A172 (cell line): ENCODE measurements around the gene PDE7B. TPM values are rescaled to one million over a fixed set of nuclear protein-coding genes. Genes with fewer than 3 reads are reported as not detected.

Source experiments
- DNase-seq: peaks from one replicate; pipeline ENCODE4 v3.0.0-alpha.2; 2015; ENCODE audit warnings: low spot score
- total RNA-seq: library from RNA; depleted of rRNA; stranded (reverse); fragments of >200 nt; shearing (Covaris generic); gene quantifications from 2 replicates; pipeline ENCODE4 v1.2.3, GENCODE V29; 2014; rRNA removed

PDE7B gene
- 0.05 TPM in 1 of 2 replicates, not detected in the other for total RNA-seq

DNA sequence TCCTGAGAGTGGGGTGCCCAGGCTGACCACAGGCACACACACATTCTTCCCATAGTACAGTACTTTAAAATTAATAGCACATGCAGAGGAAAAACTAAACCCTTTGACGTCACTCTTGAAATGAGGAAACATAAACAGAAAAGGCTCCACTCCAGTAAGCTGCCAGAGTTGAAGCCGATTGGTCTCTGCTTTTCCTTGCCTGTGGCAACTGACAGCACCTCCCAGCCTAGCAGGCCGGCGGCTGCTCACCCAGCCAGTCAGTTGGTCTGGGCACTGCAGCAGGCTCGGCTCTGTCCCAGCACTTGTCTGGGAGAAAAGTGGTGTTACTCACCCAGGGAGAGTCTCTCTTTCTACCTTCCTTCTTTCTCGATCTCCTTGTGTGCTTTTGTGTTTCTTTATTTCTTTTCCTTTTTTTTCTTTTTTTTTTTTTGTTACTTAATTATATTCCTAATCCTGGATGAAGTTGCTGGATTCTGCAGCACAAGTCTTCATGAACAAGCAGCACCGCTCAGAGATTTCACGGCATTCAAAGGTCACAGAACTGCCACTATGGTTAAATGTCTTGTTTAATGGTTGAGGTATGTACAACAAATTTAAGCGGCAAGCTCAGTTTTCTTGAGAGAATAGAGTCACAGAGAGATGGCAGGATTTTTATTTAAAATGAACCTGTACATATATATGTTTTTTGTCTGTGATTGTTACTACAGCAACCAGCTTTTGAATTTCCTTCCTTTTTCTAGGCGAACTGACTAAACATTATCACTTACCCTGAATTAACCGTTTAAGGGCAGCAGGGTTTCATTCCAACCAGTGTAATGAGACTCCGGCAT lies at the start of gene PDE7B:
Gene PDE7B (plus strand): TSS at position 260 of the 830 bp plus-strand sequence.
- DNase-seq = peak; percentile 83

DNA sequence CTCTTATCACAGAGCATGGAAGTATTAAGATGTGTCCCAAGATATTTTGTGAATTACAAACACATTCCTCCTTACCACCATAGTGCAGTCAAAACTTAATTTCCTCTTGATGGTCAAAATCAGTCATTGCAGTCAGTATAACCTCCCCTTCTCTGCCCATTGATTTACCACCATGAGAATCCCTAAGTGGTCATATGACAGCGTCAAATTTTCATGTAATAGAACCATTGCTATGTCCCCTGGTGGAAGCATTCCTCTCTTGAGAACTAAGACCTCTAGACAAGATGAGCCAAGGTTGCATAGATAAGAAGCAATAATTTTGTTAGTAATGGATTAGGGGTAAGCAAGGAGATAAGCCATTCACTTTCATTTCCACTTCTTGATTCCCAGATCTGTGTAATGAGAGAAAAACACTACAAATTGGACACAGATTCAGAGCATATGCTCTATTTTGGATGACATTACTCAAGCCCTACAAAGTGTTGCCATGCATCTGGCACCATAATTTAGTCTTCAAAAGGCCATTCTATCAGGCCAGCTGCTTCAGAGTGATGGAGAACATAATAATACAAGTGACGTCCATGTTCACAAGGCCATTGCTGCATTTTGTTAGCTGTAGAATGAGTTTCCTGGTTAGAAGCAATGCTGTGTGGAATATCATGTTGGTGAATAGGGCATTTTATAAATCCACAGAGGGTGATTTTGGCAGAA lies 49.6 kb upstream of the PDE7B start:
- DNase-seq = no peak

DNA sequence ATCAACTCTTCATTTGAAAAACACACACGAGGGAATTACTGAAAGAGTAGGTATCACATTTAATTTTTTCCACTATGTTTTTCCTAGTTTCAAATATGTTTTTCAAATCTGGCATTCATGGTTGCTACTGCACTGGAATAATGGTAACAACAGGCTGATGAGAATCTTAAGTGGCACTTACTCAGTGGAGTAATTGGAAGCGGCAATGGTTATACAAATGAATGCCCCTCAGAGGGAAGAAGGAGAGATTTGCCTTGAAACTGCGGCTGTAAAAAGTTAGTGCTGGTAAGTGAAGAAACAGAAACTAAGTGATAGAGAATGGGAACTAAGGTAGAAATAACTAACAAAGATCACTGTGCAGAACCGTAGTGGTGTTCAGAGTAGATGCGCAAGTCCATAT lies 41.0 kb upstream of the PDE7B start:
- DNase-seq = no peak

GRCh38 chr6:135811170-135811569 lies 40.3 kb upstream of the PDE7B start:
- DNase-seq = no peak

DNA sequence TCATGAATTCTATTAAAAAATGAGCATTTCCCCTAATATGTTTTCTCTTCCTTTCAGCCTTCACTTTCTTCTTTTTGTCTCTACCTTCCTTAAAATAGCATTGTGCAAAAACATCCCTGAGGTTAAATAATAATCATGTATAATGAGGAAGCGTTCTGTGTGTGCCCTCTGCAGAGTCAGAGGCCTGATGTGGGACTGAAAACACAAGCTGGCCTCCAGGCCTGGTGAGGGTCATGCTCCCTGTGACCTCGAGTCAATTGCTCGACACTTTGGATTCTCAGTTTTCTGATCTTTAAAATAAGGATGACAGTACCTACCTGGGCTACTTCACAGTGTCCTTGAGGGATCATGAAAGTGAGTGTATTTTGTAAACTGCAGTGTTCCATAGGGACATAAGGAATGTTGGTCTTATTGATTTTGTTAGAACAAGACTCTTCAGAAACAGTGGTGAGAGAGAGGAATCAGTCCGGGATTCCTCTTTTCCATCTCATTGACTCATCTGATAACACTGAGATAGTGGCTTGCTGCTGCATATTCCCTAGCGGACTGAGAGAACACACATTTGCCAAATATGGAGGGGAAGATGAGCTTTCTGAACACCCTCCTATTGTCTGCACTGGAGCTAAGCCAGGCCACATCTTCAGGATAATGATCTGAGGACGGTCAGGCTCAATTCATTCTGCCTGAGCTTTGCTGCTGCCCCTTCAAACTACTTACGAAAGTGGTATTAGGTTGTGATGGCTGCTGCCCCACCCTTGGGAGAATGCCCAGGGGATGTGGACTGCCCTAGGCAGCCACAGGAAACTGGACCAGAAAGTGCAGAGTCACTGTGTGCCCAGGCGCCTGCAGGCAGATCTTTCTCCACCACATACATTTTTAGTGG lies 39.6 kb upstream of the PDE7B start:
- peak; percentile 84 for DNase-seq

DNA sequence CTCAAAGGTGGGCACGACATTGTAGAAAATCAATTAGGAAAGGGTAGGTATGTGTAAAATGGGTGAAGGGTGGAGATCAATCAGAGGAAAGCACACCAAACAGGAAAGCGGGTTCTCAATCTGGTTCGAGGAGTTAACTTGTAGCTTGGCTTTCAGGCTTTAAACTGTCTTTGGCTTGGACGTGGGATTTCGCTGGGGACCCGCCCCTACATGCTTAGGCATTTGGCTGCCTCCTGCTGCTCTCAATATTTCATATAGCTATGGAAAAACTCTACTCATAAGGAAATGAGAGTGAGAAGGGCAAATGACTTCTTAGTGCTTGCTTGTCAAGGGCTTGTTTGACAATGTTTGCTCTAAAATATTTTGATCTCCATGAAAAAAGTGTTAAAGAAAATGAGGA lies 38.1 kb upstream of the PDE7B start:
- no peak for DNase-seq

DNA sequence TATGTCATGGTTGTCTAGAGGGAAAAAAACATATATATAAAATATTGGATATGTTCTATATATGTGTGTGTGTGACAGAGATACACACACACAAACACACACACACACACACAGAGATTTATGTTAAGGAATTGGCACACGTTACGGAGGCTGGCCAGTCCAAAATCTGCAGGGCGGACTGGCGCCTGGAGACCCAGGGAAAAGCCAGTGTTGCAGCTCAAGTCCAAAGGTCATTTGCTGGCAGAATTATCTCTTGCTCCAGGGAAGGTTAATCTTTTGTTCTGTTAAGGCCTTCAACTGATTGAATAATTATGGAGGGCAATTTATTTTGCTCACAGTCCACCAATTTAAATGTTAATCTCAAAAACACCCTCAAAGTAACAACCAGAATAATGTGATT lies 37.5 kb upstream of the PDE7B start:
- no peak for DNase-seq

- no peak for DNase-seq
These were observed 36.3 kb upstream of the PDE7B start for GRCh38 chr6:135815216-135815615.

DNA sequence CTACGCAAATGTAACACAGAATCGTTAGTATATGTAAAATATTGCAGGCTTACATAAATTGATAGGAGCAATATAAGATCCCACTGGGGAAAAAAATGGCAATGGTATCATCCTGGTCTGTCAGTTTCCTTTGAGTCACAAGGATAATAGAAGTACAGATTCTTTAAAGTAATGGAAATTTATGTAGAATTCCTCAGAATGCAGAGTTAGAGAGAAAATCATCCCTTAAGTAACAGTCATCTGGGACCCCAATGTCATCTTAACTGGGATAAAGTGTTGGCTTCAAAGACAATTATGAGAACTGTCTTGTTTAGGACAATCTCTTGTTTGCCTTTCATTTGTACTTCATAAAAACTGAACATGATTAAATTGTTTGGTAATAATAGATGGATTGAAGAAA lies 34.5 kb upstream of the PDE7B start:
- DNase-seq = no peak

GRCh38 chr6:135819665-135820064 lies 31.8 kb upstream of the PDE7B start:
- DNase-seq = no peak

GRCh38 chr6:135820340-135820739 lies 31.2 kb upstream of the PDE7B start:
- no peak for DNase-seq

GRCh38 chr6:135823851-135824250 lies 27.6 kb upstream of the PDE7B start:
- no peak for DNase-seq

DNA sequence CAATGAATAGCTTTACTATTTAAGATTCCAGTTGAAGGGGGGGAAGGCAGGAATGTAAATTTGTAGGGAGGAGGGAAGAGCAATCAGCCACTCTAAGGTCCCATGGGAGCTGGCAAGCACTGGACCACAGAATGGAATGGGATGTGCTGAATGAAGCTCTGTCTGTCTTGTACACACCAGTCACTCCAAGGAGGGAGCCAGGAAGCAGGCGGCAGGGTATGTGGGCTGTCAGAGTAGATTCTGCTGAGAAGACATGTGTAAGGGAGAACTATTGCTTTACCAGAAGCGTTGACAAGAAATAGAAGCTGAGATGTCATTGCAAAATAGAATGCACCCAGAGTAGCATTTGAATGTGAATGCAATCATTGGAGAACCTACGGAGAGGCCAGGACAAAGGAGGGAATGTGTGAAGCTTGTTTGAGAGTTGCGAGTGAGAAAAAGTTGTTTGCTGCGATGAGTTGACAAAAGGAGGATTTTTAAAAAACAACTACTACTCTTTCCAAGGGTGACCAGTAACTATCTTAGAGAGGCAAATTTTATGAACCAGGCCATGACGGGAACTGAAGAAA lies 25.2 kb upstream of the PDE7B start:
- no peak for DNase-seq

DNA sequence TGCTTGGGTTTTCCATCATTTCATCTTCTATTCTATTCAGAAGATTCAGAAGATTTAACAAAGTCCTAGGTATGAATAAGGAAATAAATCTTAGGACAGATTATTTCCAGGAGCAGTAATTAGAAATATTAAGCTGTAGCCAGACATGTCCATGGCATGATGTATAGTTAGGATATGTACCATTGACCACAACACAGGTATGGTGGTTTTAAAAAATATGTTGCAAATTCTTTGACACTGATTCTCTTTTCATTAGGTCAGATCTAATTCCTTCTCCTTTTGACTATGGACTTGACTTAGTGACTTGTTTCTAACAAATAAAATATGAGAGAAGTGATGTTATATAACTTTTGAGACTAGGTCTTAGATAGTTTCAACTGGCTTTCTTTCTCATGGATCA lies 23.5 kb upstream of the PDE7B start:
- no peak for DNase-seq

DNA sequence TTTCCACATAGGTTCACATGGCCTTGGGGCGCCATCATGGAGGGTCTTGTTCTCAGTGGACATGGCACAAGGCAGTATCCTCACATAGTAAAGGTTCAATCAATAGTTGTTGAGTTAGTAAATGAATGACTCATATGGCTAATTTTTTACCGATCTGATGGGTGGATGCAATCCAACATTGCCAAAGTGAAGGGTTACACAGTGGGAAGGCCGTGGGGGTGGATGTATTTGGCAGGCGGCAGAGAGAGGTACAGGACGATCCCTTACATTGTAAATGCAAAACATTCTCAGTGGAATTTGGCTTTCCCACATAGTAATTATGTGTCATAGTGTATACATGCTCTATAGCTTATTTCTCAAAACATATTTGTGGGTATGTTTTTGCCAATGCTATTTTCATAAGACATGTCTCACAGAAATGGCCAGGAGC lies 21.0 kb upstream of the PDE7B start:
- DNase-seq = no peak

DNA sequence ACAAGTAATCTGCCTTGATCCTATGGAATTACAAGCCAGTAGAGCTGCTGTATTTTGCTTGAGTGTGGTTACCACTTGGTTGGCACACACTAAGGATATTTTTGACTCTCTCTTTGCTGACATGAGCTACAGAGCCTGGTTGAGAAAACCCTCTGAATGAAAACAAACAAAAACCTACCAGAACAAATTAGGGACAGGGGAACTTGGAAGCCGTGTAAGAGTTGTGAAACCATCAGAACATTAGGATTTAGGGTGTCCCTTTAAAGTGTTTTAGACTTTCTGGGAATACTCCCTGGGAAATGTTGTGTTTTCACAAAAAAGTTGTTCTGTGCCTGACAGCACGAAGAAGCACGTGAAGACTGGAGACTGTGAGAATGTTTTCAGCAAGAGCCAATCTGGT lies 20.5 kb upstream of the PDE7B start:
- DNase-seq = no peak

DNA sequence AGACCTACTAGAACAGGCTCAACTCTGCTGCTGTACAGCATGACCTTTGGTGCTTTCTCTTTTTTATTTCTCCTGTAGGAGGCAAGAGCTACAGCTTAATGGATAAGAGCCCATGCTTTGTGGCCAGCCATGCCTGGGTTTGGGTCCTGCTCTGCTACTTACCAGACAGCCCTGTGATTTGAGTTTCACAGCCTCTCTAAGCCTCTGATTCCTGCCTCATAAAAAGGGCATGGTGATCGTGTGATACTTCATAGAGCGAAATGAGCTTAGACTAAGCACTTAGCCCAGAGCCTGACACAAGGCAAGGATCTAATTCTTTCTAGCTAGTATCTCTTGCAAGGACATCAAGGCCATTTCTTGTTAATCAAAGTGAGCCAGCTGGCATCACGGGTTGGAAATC lies 19.3 kb upstream of the PDE7B start:
- no peak for DNase-seq

DNA sequence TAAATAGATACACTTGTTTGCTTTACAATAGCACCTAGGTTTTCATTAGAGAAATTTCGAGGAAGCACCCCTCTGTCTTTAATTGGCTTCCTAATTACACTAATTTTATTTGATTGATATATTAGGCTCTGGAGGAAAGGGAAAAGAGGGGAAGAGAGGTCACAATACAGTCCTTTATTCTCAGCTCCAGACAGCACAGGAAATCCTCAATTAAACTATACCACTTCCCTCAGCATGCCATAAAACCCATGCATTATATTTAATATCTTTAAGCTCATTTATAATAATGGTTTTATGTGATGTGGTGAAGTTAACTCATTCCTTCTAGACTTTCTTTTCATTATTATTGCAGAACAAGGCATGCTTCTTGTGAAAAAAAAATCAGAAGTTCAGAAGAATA lies 17.7 kb upstream of the PDE7B start:
- no peak for DNase-seq

- DNase-seq = no peak
These were observed 13.6 kb upstream of the PDE7B start for GRCh38 chr6:135837735-135838449.

DNA sequence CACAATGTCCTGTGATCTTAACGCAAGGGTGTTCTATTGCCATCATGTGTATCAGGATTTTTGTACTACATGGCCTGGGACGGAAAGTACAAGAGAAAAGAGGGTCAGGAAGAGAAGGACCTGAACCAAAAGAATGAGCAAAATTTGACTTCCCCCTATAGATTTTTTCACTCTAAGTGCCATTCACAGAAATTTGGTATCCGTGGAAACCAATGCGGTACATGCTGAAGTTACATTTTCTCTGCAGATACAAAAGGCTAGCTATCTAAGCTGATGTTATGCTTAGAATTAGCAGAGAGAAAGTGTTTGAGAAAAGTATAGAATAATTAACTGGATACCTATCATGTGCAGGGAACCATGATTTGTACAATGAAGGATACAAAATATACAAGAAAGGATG lies 12.4 kb upstream of the PDE7B start:
- no peak for DNase-seq
